Astrocyte of the cerebellum (primary cell): ENCODE measurements around the gene ACAA1.

Experiments used
- DNase-seq: peaks from one replicate; pipeline ENCODE4 v3.0.0-alpha.2; 2011; ENCODE audit warnings: low read depth
- H3K4me3 ChIP-seq: 2 replicates; pipeline ENCODE4 v1.5.1; 2011; ENCODE audit warnings: mild to moderate bottlenecking, low read depth, low read length, moderate library complexity
- CTCF ChIP-seq: IDR thresholded peaks from 2 replicates; pipeline ENCODE4 v1.5.1; 2012; ENCODE audit warnings: low read length, low read depth, moderate library complexity, mild to moderate bottlenecking; ENCODE audit errors: missing control alignments
- in situ Hi-C: cut with HindIII; loops from 2 replicates; pipeline ENCODE4 v1.10.0; 2017; ENCODE audit warnings: low sequenced_read_pairs

Gene ACAA1

DNA sequence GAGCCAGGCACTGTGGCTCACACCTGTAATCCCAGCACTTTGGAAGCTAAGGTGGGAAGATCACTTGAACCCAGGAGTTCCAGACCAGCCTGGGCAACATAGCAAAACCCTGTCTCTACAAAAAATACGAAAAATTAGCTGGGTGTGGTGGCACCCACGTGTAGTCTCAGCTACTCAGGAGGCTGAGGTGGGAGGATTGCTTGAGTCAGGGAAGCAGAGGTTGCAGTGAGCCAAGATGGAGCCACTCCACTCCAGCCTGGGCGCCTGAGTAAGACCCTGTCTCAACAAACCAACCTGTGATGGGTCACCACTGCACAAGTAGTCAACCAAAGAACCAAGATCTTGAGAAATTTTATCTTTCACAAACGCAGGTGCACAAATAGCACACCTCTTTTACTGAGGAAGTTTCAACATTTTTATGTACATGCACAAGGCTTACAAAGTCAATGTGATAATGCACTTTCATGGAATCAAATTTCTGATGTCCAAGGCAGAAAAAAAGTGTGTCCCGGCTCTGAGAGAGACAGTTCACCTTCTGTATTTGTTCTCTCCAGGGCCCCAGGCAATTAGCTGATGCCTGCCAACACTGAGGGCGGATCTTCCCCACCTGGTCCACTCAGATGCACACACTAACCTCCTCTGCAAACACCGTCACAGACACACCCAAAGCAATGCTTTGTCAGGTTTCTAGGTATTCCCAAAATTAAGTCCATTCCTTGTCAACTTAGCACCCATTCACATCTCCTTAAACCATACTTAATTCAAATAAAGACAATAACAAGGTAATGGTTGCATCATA is 12.4 kb downstream of the ACAA1 start:
- no peak overlapping the region for H3K4me3 ChIP-seq
- in situ Hi-C loops: loop anchor here (5.0 kb wide), 1 partner anchor 37 kb away; no protein-coding TSS in a partner anchor
- no peak for TF ChIP-seq CTCF
- no peak for DNase-seq

GRCh38 chr3:38122712-38123290 is 14.1 kb downstream of the ACAA1 start:
- no peak for DNase-seq
- TF ChIP-seq CTCF: no peak
- no peak overlapping the region for H3K4me3 ChIP-seq
- in situ Hi-C loops: no loop called here

GRCh38 chr3:38121832-38122461 is 15.0 kb downstream of the ACAA1 start:
- no peak for TF ChIP-seq CTCF
- in situ Hi-C loops: no loop called here
- no peak for DNase-seq
- H3K4me3 ChIP-seq: no peak overlapping the region

- DNase-seq: no peak
- in situ Hi-C loops: no loop called here
These were observed 15.5 kb downstream of the ACAA1 start for GRCh38 chr3:38121451-38121831.

DNA sequence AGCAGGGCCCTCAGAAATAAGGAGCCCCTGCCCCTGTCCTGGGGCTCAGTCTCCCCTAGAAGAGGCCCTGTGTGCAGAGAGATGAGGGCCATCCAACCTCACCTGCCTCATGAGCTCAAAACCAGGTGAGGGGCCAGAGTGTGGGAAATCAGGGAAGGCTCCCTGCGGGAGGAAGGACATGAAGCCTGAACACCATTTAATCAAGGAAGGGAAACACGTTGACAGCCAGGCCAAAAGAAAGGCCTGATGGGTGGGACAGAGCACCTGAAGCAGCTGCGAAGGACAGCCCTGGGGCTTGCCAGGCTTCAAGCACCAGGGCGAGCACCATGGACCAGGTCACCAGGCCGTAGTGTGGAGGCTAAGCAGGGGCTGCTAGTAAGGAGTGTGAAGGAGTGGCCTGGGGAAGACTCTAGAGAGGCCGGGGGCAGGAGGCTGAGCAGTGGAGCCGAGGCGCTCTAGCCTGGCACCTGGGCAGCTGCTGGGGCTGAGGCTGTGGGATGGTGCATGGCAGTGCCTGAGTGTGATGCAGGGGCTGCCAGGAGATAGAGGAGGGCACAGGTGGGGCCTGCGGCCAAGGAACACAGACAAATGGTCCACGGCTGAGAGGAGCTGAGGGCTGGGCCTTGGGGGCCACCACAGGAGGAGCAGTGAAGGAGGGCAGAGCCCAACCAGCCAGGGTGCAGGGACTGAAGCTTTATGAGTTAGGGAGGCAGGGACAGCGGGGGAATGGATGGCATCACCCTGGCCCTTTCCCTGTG is 16.1 kb downstream of the ACAA1 start:
- H3K4me3 ChIP-seq: no peak overlapping the region
- no peak for TF ChIP-seq CTCF
- in situ Hi-C loops: no loop called here
- no peak for DNase-seq

More at GRCh38 chr3:38121451-38121831, 15.5 kb downstream of the ACAA1 start:
- no peak overlapping the region for H3K4me3 ChIP-seq
- no peak for TF ChIP-seq CTCF
